Measurements from ENCODE around the gene PPP6R2. TPM values are rescaled to one million over a fixed set of nuclear protein-coding genes. Genes with fewer than 3 reads are reported as not detected.

PPP6R2 gene
- total RNA-seq, 8 experiments from 2014 or later: 25.1 to 75.6 (median 40.4) TPM

GRCh38 chr22:50483977-50484853 lies 141.1 kb downstream of the PPP6R2 start:
- ATAC-seq (replicated peaks in 6 of 8): no peak
- Histone ChIP-seq H3K4me1 (replicated peaks in 1 of 2) (peaks cover 0 to 13% of the 10 kb centered on the region in 2 donors), H3K27ac (no peak overlapping the region), H3K4me3 (no peak overlapping the region)
- in situ Hi-C loops (cut with MboI; ENCODE audit: low pct_unique_long_range_greater_than_20kb in 2 of 9, low sequenced_read_pairs in 9 of 9, unreplicated experiment in 9 of 9): no loop called here
- 73 to 86% methylated on average over 1 to 4 of the region's 31 CpGs; no CpG with 5 or more reads in 8 of the 10 experiments for WGBS, 10 experiments

GRCh38 chr22:50485221-50486131 lies 142.3 kb downstream of the PPP6R2 start:
- Histone ChIP-seq H3K27ac (no peak overlapping the region), H3K4me3 (no peak overlapping the region), H3K4me1 (replicated peaks in 1 of 2) (peaks cover 0 to 13% of the 10 kb centered on the region in 2 donors)
- ATAC-seq (replicated peaks in 6 of 8): peak in 1 of 8 experiments; percentile 28
- in situ Hi-C loops (cut with MboI; ENCODE audit: low pct_unique_long_range_greater_than_20kb in 2 of 9, low sequenced_read_pairs in 9 of 9, unreplicated experiment in 9 of 9): no loop called here
- WGBS, 10 experiments: 39 to 72% (median 58%) methylated on average over 1 to 8 of the region's 29 CpGs; no CpG with 5 or more reads in 3 of the 10 experiments

- 0 to 90% (median 69%) methylated on average over 1 to 6 of the region's 23 CpGs; no CpG with 5 or more reads in 4 of the 10 experiments for WGBS, 10 experiments
- Histone ChIP-seq H3K4me3 (no peak within 1 kb of the TSS), H3K27ac (no peak within 1 kb of the TSS), H3K4me1 (replicated peaks in 1 of 2) (peaks cover 0 to 8% of the 10 kb centered on the region in 2 donors)
- in situ Hi-C loops (cut with MboI; ENCODE audit: low pct_unique_long_range_greater_than_20kb in 2 of 9, low sequenced_read_pairs in 9 of 9, unreplicated experiment in 9 of 9): no loop called here
- ATAC-seq (replicated peaks in 6 of 8): no peak
Measured at GRCh38 chr22:50486561-50487289, 143.6 kb downstream of the PPP6R2 start, which contains the start of gene MIOX. Gene MIOX (plus strand): TSS chr22:50486859. CDS start chr22:50486898, 39 bp downstream.

- Histone ChIP-seq H3K27ac (no peak overlapping the region), H3K4me3 (no peak overlapping the region), H3K4me1 (replicated peaks in 1 of 2) (peaks cover 0 to under 1% of the 10 kb centered on the region in 2 donors)
- ATAC-seq (replicated peaks in 6 of 8): no peak
- in situ Hi-C loops (cut with MboI; ENCODE audit: low pct_unique_long_range_greater_than_20kb in 2 of 9, low sequenced_read_pairs in 9 of 9, unreplicated experiment in 9 of 9): no loop called here
- 78 to 80% methylated on average over 1 to 5 of the region's 23 CpGs; no CpG with 5 or more reads in 8 of the 10 experiments for WGBS, 10 experiments
Measured at GRCh38 chr22:50487290-50488005, 144.3 kb downstream of the PPP6R2 start.

- peak in 2 of 8 experiments; percentile 10 to 13 for ATAC-seq (replicated peaks in 6 of 8)
- in situ Hi-C loops (cut with MboI; ENCODE audit: low pct_unique_long_range_greater_than_20kb in 2 of 9, low sequenced_read_pairs in 9 of 9, unreplicated experiment in 9 of 9): no loop called here
- no CpG with 5 or more reads among the region's 18 CpGs for whole genome bisulfite sequencing, 10 experiments
- Histone ChIP-seq H3K4me1 (replicated peaks in 1 of 2) (no peaks in the 10 kb centered on the region), H3K4me3 (no peak overlapping the region), H3K27ac (no peak overlapping the region)
Measured at GRCh38 chr22:50488006-50488677, 145.0 kb downstream of the PPP6R2 start.

GRCh38 chr22:50488886-50489285 lies 145.8 kb downstream of the PPP6R2 start:
- ATAC-seq (replicated peaks in 6 of 8): no peak
- H3K4me3 ChIP-seq: no peak overlapping the region
- in situ Hi-C loops (cut with MboI; ENCODE audit: low pct_unique_long_range_greater_than_20kb in 2 of 9, low sequenced_read_pairs in 9 of 9, unreplicated experiment in 9 of 9): no loop called here
- H3K27ac ChIP-seq: no peak overlapping the region
- H3K4me1 ChIP-seq (replicated peaks in 1 of 2): no peaks in the 10 kb centered on the region
- no CpG with 5 or more reads among the region's 19 CpGs for WGBS, 10 experiments

- H3K4me1 ChIP-seq (replicated peaks in 1 of 2): no peaks in the 10 kb centered on the region
- in situ Hi-C loops (cut with MboI; ENCODE audit: low pct_unique_long_range_greater_than_20kb in 2 of 9, low sequenced_read_pairs in 9 of 9, unreplicated experiment in 9 of 9): no loop called here
- 0 to 85% (median 81%) methylated on average over 1 to 7 of the region's 31 CpGs; no CpG with 5 or more reads in 7 of the 10 experiments for whole genome bisulfite sequencing, 10 experiments
- H3K27ac ChIP-seq: no peak overlapping the region
- H3K4me3 ChIP-seq: no peak overlapping the region
- ATAC-seq (replicated peaks in 6 of 8): no peak
Measured at GRCh38 chr22:50489363-50490243, 146.5 kb downstream of the PPP6R2 start.

- ATAC-seq (replicated peaks in 6 of 8): no peak
- no peak overlapping the region for H3K4me3 ChIP-seq
- 74 to 86% (median 78%) methylated on average over 2 to 15 of the region's 27 CpGs; no CpG with 5 or more reads in 3 of the 10 experiments for WGBS, 10 experiments
- in situ Hi-C loops (cut with MboI; ENCODE audit: low pct_unique_long_range_greater_than_20kb in 2 of 9, low sequenced_read_pairs in 9 of 9, unreplicated experiment in 9 of 9): no loop called here
- H3K4me1 ChIP-seq (replicated peaks in 1 of 2): no peaks in the 10 kb centered on the region
- no peak overlapping the region for H3K27ac ChIP-seq
Measured at GRCh38 chr22:50490531-50491308, 147.6 kb downstream of the PPP6R2 start.
